OCI-LY7 (cell line): ENCODE results near the gene ZNHIT3.

Experiments
- EZH2phosphoT487 ChIP-seq: fragments of 200-600 bp; sonication (generic); IDR thresholded peaks from 2 replicates; pipeline ENCODE4 v1.6.1; 2018; ENCODE audit warnings: low read depth, borderline replicate concordance, mild to moderate bottlenecking, mixed run types, antibody characterized with exemption, low read length, moderate library complexity, mixed read lengths
- TF ChIP-seq, protein P1 (sequence below): fragments of 200-600 bp; sonication (generic); conservative IDR thresholded peaks from 2 replicates; pipeline ENCODE4 v1.5.1; 2014; ENCODE audit warnings: mild to moderate bottlenecking, antibody characterized with exemption, low read length, moderate library complexity, mixed read lengths

DNA sequence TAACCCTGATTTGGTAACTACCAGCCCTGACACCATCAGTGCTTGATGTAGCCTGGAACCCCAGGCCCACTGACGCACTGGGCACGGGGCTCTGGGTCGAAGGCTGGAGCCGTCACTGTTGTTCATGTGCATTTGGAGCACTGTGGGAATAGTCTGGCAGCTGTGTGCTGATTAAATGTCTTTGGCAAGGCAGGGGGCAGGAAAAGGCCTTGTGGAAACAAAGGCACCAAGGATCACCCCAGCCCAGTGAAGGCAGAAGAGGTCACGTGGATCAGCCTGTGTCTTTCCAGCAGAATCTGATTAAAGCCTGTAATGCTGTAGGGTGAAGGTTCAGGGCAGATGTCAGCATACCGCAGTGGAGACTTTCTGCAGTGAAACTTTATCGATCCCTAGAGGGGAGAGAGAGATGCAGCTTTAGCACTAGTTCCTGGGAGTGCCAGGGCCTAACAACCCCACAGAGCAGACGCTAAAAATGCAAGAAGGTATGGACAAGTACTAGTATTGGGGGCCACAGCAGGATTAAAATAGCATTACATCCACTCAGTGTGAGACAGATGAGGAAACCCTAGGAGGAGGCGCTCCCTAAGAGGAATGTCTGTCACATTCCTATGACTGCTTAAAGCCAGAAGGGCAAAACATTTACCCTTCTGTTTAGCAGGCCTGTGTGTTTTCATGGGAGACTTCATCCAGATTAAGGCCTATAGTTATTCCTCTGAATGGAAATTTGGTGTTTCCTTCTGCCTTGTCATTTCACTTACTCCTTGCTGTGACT, 9.7 kb downstream of the ZNHIT3 start:
- TF ChIP-seq, protein P1, sequence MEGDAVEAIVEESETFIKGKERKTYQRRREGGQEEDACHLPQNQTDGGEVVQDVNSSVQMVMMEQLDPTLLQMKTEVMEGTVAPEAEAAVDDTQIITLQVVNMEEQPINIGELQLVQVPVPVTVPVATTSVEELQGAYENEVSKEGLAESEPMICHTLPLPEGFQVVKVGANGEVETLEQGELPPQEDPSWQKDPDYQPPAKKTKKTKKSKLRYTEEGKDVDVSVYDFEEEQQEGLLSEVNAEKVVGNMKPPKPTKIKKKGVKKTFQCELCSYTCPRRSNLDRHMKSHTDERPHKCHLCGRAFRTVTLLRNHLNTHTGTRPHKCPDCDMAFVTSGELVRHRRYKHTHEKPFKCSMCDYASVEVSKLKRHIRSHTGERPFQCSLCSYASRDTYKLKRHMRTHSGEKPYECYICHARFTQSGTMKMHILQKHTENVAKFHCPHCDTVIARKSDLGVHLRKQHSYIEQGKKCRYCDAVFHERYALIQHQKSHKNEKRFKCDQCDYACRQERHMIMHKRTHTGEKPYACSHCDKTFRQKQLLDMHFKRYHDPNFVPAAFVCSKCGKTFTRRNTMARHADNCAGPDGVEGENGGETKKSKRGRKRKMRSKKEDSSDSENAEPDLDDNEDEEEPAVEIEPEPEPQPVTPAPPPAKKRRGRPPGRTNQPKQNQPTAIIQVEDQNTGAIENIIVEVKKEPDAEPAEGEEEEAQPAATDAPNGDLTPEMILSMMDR, result no peak
- no peak for TF ChIP-seq EZH2phosphoT487
